Measurements from ENCODE around the gene OR5P2.

- TF ChIP-seq CTCF (IDR thresholded peaks at IDR 0.05; ENCODE audit: low read depth, low read length) (no peak), POLR2A (IDR thresholded peaks at IDR 0.05; ENCODE audit: extremely low read depth, insufficient read length) (no peak)
These were observed 47.3 kb downstream of the OR5P2 start for GRCh38 chr11:7749456-7749855.

Measured in NB4 (cell line).